GM18907 (cell line): ENCODE results near the gene EFNA4.
A peak's percentile ranks its signal among the peaks of the same experiment; 100 is the strongest.

Experiments used
- ATAC-seq: cut with Tn5 transposase; IDR thresholded peaks from one replicate; pipeline ENCODE4 v1.9.1; 2021; ENCODE audit warnings: mild to moderate bottlenecking, moderate library complexity; ENCODE audit not compliant: unreplicated experiment

The EFNA4 gene

GRCh38 chr1:155032886-155033285, 30.7 kb upstream of the EFNA4 start:
- no peak for ATAC-seq

- ATAC-seq, result no peak
Observed at GRCh38 chr1:155033524-155033923, 30.0 kb upstream of the EFNA4 start, which contains the start of the genes DCST1 and DCST2. DCST1 (plus strand) TSS chr1:155033824; CDS start chr1:155034037, 213 bp downstream. DCST2 (minus strand) TSS chr1:155033781; CDS start chr1:155033701, 80 bp downstream.

GRCh38 chr1:155034318-155035208, 29.0 kb upstream of the EFNA4 start:
- no peak for ATAC-seq

DNA sequence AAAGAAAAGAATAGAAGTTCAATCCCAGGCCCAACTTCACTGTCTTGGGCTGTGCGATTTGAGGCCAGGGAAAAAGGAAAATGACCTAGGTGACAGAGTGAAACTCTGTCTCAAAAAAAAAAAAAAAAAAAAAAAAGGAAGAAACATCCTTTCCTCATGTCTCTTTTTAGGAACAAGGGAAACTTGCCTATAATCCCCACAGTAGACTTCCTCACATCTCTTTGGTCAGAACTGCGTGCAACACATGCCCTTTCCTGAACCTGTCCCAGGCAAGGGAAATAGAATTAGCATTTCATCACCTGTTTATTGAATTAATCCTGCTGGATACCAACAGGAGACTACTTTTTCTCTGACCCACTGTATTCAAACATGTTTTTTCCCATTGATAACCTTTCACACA, 27.6 kb upstream of the EFNA4 start:
- no peak for ATAC-seq

GRCh38 chr1:155037043-155037442, 26.5 kb upstream of the EFNA4 start:
- ATAC-seq, result no peak

- ATAC-seq, result no peak
Observed at GRCh38 chr1:155037851-155038441, 25.6 kb upstream of the EFNA4 start.

GRCh38 chr1:155038602-155039307, 24.8 kb upstream of the EFNA4 start:
- no peak for ATAC-seq

GRCh38 chr1:155039308-155039669, 24.3 kb upstream of the EFNA4 start:
- ATAC-seq, result no peak

DNA sequence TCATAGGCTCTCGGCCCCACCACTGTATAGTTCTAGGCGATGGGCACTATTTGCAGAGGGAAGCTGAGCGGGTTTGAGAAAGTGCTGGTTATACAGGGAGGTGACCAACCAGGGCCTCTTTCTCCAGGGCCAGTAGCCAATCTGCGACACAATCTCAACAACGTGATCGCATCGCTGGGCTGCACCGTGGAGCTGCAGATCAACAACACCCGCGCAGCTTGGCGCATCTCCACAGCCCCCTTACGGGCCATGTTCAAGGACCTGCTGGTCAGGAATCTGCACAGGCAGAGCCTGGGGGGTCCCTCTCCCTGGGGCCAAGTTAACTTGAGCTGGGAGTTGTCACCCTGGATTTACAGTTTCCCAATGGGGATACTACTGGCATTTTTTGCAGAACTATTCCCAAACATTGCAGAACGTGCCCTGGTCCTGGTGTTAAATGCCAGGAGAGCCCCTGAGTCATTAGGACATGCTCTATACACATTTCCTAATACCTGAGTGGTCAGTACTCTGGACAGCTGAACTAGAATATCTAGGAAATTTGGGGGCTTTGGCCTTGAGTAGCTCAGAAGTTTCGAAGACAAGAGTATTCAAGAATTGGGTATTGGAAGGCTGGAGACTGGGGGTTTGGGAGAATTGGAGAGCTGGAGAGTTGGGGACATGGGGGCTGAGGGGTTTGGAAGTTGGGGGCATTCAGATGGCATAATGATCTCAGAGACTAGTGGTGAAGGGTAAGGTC, 23.0 kb upstream of the EFNA4 start:
- no peak for ATAC-seq

- no peak for ATAC-seq
Observed at GRCh38 chr1:155042789-155043188, 20.8 kb upstream of the EFNA4 start.

GRCh38 chr1:155043301-155043702, 20.2 kb upstream of the EFNA4 start:
- no peak for ATAC-seq

DNA sequence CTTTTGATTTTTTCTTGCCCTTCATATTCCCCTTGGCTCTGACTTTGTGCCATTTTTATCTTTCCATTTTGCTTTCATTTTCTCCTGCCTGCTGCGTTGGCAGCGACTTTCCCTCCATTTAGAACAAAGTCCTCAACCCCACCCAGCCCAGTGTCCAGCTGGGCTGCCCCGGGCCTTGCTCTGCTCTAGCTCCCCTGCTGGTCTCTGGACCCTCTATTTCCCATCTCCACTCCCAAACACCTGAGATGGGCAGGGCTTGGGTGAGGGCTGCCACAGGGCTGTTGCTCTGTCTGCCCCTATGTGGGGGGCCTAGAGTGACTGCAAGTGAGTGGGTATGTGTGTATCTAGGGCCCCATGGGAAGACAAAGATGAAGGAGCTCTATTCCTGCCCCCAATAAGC, 19.7 kb upstream of the EFNA4 start:
- ATAC-seq, result no peak

- no peak for ATAC-seq
Observed at GRCh38 chr1:155044365-155044764, 19.2 kb upstream of the EFNA4 start.

GRCh38 chr1:155044812-155045657, 18.5 kb upstream of the EFNA4 start:
- ATAC-seq, result no peak

- ATAC-seq, result no peak
Observed at GRCh38 chr1:155048449-155049334, 14.8 kb upstream of the EFNA4 start.

GRCh38 chr1:155049651-155050559, 13.6 kb upstream of the EFNA4 start:
- ATAC-seq, result no peak

DNA sequence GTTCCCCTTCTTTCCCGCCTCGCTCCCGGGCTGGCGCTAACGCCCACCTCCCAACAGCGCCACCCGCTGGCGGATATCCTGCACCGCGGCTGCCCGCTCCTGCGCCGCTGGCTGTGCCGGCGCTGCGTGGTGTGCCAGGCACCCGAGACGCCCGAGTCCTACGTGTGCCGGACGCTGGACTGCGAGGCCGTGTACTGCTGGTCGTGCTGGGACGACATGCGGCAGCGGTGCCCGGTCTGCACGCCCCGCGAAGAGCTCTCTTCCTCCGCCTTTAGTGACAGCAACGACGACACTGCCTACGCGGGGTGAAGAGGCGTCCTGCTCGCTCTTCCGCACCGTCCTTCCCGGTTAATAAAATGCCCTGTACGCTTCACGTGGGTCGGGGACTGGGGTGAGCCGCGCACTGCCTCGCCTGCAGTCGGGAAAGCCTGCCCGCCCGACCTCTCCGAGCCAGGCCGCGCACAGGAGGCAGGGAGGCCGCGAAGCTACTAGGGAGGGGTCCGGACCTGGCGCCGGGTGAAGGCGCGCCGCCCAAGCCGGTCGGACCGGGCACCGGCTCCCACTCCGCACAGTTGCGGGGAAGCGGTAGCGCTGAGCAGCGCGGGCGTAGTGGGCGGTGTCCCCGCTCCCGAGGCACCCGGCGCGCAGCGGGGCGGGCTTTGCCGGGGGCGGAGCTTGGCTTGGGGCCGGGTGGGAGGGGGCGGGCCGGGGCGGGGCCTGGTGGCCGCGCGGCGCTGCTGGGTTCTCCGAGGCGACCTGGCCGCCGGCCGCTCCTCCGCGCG, 12.8 kb upstream of the EFNA4 start, which contains the start of gene ADAM15:
Gene ADAM15 (plus strand): TSS at position 757 of the 782 bp plus-strand sequence. CDS start 71 bp downstream, outside the sequence.
- ATAC-seq, result peak; percentile 60
